GM19351 (cell line): Measurements from ENCODE around the gene RND3.
A peak's percentile ranks its signal among the peaks of the same experiment; 100 is the strongest.

Experiments used
- ATAC-seq: cut with Tn5 transposase; IDR thresholded peaks from one replicate; pipeline ENCODE4 v1.9.1; 2021; ENCODE audit warnings: mild to moderate bottlenecking, moderate library complexity; ENCODE audit not compliant: unreplicated experiment

RND3 gene

DNA sequence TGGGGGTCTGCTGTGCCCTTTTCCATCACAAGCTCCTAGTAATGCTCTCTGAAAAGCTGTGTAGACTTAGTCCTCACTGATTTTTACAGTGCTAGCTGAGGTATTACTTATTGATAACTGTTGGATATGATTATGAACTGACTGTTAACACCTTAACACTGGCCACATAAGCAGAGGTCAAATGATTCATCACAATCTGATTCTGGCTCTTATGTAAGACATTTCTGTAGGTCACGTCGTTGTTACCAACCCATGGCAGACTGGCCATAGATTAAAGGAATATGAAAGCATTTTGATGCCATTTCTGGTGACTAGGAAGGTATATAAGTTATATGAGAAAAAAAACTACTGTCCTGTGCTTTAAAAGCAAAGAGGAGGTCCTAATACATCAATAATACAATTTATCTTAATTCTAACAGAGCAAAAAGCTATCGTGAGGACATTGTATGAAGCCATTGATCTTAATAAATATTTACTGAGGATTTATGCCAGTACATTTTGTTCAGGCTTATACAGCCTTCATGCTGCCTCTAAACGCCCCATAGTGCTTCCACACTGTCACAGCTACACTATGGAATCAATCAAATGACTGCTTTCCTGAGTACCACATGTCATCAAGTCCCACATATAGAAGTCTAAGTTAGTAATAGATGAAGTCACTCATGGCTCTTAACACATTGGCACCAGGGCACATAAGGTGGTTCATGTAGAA is 6.9 kb upstream of the RND3 start:
- no peak for ATAC-seq

DNA sequence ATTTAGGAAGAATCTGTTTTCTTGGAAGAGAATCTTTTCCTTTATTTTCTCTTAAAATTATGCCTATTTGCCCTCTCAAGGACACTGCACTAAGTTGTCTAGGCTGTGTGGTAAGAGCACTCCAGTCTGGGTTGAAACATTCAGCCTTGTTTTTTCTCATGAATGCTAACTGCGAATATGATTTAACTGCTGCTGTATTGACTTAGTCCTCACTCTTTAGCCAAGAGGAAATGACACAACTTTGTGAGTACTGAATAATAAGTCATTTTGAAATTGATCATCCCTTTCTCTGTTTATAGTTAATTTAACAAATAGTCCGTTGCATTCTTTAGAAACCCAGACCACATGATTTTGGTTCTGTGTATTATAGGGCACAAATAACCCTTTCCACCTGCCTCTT is 4.5 kb upstream of the RND3 start:
- no peak for ATAC-seq

DNA sequence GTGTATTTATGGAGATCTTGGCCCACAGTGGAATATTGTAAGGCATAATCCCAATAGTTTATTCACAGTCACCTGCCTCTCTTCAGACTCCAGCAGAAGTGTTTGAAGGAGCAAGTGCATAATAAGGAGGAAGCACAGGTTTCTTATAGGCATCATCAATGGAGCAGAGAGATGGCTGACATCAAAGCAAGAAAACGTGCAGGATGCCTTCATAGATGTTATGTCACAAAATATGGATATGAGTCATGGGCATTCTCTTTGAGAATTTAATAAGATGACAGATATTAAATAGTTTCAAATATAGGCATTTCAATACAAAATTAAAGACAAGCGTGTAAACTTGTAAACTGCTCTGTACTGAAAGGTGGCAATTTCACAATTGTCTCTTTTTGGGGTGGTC is 4.0 kb upstream of the RND3 start:
- ATAC-seq: no peak

DNA sequence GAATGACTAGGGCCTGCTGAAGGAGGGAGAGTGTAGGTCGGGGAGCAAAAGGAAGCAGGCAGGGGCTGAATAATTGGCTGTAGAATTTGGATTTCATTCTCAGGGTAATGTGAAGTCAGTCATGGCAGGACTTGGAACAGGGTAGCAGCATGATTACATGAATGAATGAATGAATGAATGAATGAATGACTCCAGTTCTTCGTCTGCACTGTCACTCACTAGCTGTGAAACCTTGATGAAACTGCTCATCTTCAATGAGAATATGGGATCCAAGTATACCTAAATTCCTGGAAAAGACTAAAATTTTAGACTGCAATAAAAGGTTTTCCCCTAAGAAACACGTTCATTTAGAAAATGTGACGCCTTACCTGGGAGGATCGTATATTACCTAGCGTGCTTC is 3.0 kb upstream of the RND3 start:
- ATAC-seq: no peak

DNA sequence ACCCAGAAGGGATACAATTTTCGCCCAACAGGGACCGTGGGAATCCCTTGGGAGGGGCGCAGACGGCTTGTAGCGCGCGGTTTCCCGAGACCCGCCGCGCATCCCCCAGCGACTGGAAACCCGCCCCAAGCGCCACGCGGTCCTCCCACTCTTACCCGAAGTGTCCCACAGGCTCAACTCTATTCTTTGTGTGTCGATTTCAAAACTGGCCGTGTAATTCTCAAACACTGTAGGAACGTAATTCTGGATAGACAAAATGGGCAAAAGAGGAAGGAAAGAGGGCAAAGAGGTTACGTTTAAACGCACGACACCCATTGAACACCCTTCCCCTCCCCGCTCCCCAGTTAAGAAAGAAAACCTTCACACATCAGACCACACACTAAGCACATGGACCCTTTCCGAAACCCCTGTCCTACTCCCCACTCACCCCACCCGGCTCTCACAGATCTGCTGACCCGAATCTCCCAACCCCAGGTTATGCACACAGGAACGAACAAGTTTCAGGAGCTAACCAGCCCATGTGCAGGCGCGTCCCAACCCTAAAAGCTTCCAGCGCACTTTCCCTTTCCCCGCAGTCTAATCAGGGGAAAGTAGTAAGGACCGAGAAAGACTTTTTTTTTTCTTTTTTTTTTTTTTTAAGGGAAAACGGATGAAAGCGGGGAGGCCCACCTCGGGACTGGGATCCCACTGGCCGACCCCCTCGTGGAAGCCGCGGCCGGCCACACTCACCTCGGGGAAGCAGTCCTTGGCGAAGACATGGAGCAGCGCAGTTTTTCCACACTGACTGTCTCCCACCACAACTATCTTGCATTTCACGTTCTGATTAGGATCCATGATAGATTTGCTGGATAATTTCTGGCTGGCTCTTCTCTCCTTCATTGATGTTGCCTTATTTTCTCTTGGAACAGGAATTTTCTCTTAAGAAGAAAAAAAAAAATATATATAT is 655 bp downstream of the RND3 start:
- ATAC-seq: no peak

DNA sequence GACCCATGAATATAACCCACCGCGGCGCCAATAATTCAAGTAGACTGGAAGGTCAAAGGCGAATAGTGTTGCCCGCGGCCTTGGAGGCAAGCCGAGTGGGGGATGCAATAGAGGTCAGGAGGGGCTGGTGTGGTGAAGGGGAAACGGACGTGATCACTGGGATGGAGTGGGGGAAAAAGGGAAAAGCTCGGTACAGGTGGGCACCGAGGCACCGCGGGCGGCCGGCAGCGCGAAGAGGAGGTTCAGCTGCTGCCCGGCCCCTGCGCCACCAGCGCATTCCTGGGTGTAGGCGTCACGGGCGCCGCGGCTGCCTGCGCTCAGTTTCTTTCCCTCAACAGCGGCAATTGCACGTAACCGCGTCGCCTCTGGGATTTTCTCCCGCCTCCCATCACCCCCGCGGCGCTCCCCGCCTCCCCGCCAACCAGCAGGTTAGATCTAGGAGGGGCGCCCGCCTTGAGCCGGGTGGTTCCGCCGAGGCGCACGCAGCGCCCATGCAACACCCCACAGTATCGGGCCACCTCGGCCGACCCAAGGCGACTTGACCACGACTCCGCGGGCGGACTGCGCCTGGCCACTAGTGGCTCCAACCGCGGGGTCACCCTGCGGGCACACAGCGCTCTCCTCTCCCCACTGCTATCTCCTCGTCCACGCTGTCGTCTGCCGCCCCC is 1.5 kb downstream of the RND3 start:
- ATAC-seq: no peak

DNA sequence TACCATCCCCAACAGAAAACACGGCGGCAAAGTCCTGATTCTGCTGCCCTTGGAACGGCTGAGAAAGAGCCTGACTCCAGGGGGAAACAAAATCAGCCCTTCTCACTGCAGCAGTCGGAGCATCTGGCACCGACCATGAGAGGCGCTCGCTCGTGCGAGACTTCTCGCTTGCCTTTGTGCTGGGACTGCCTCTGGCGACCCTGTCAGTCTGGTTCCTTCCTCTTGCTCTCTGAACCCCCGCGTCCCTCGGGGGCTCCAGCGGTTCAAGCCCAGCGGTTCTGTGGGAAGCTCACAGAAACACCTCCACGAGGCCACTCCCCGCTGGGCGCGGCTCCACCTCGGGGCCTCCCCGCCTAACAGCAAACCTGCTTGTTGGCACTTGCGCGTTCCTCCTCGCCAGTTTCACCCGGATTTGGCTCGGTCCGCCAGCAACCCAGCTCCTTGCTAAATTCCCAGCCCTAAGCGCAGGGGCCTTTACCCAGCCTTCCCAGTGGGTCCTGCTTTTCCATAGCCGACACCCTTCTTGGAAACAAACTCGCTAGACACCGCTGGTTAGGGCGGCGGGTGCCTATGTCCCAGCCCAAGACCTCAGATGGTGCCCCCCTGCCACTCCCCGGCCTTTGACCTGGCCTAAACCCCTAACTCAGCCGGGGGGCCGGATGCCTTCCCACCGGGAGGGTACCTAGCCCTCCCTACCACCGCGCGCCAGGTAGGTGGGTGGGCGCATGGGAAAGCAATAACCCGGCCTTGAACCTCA is 2.2 kb downstream of the RND3 start:
- ATAC-seq: peak; percentile 31

DNA sequence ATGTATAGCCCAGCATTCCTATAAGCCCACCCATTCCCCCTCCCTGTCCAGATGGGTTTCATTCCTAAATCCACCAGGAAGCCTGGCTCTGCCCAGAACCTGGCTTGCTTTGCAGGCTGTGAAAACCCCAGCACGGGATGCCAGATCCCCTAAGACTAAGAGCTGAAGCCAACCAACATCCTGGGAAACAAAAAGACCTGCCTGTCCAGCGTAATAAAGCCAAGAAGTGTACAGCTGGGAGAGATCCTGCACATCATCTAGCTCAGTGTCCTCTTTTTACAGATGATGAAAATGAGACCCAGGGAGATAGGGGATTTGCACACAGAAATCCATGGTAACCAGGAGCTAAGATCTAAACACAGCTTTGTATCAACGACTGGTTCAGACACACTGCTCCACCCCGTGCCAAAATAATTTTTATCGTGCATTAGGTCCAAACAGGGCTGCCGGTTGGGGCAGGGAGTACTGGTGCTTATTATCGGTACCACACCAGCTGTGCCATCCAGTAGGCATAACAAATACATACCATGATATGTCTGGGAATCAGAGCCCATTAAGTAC is 2.9 kb downstream of the RND3 start:
- ATAC-seq: no peak

DNA sequence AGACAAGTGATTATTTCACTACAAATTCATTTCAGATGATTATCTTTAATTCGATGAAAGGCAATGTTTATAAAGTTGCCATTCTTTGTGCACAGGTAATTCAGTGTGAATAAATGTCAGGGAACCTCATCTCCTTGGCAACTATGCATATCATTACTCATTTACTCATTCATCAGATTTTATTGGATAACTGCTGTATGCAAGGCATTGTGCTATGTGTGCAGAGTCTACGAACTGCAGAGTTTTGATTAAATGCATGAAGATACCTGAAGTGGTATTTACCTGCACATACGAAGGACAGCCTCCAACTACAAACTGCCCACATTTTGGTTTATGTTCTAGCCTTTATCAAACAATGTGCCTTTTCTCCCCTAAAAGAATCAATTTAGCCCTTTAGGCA is 3.5 kb downstream of the RND3 start:
- no peak for ATAC-seq

DNA sequence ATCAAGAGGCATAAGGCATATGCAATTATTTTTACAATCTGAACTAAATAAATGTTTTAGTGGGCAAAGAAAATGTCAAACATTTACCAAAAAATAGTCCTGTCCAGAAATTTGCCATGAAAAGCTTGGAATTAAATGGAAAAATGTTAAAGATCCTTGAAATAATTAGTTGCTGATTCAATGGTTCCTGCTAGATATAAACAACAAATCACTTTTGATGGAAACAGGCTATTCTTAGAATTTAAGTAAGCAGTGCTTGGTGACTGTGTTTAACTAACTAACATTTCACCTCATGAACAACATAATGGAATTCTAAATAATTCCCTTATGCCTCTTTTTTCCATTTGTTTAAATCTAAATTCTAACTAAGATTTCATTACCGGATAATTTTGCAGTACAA is 3.9 kb downstream of the RND3 start:
- ATAC-seq: no peak

DNA sequence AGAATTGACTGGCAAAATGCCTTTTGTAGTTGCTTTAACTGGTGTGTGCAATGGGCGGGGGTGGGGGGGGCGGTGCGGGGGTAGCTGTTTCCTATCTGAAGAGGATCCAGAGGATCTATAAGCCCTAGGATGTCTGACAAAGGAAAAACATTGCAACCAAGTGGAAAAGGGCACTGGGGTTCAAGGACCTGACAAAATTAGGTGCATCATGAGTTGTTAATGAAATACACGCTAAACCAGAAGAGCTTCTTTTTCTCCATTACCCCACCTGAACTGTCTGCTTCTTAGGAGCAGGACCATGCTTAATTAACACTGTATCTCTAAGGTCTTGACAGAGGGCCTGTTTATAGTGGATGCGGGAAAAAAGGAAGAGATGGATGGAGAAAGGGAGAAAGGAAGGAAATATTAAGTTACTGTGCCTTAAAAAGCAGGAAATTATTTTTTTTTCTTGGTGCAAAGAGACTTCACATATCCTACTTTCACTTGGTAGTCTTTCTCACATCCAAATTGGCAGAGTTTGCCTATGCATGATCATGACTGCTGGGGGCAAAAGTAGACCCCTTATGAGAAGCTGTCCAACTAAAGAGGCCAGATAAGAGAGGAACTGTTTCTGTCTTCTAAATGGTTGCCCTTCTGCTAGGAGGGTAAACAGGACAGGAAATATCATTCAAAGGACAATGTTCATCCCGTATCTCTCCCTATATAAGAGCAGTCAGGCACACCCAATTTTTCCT is 4.6 kb downstream of the RND3 start:
- ATAC-seq: no peak

DNA sequence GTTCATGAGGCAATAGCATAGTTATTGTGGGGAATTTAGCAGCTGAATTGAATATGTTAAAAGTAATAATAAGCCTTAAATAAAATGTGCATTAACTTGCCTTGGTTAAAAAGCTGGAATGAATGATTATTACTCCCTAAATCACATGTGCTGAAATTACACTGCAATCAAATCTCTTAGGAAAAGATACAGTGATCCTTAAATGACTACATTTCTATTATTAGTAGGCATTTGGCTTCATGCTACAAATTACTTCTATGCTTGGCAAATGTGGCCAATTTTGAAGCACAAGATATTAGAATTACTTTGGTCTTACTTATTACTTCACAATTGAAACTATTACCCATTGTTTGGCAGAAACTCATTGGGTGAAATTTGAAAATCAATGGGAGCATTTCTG is 5.4 kb downstream of the RND3 start:
- ATAC-seq: no peak

DNA sequence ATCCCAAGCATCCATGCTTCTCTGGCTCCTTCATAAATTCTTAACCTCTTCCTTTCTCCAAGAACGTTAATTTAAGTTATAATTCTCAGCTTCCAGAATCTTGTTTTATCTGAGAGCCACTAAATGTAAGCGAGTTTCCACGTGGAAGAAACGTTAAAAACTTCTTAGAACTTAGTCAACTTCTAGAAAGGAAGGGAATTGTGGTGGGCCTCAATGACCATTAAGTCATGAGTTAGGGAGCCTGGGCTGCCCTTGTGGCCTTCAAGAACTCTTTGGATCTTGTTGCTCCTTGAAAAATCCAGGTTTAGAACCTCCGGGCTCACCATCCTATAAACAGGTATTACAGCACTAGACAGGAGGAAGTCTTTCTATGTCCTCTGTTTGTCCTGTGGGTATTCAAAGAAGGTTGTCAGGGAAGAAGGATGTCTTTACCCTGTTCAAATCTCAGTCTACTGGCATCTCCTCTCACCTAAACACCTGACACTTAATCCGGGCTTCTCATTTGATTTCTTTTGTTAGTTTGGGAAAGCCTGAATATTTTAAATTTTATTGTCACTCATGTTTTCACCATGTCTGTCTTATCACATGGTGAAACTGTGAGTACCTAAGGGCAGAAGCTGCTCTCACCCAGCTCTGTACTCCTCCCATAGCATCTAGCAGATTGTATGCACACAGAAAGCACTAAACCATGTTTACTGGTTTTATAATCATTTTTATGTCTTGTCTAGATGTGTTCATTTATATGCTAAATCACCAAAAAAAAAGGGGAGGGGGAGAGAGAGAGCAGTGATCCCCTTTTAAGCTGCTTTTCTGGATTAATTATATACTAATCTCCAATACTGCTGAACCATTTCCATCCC is 6.3 kb downstream of the RND3 start:
- ATAC-seq: no peak

DNA sequence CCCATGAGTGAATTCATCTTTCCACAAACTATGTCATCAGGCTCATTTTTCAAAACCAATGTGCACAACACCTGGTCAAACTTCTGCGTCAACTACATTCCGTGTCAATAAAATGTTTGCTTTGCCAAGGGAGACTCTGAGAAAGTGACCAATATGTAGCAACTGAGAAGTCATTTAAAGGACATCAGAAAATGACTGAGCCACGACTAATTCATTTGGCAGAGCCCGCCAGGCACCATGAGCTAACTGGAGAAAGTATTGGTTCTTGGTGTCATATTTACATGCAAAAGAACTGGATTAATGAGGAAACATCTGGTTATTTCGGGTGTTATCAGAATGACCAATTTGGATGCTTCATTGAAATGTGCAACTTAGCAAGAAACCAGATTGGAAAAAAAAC is 7.2 kb downstream of the RND3 start:
- ATAC-seq: no peak

DNA sequence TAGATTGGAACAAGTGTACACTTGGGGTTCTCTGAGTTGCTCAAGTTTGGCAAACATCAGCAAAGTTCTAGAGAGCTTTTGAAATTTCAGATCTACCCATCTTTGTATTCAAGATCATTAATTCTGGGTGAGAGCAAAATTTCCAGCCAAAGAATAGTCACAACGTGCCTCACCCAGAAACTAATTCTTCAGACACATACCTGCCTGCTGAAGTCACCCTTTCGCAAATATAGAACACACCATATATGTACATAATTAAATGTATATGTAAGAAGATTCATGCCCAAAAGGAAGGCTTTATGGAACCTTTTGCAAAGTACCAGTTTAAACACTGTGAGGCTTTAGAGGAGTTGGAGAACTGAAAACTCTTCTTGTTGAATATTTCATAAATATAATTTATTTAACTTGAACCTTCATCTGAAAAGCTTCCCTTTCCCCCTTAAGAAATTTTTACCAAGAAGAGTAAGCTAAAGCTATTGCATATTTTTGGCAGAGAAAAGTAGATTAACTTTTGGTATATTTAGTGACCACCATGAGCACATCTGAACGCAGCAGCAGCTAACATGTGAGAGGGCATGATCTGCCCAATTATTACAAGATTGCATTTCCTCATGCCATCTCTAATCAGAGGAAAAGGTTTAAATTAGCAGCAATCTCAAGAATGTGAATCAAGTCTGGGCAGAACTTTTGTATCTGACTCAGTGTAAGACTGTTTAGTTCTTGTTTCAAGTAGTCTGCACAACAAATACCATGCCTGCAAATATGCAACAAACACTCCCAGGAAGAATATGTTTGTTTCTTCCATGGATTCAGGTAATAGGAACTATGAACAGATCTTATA is 8.2 kb downstream of the RND3 start:
- no peak for ATAC-seq

DNA sequence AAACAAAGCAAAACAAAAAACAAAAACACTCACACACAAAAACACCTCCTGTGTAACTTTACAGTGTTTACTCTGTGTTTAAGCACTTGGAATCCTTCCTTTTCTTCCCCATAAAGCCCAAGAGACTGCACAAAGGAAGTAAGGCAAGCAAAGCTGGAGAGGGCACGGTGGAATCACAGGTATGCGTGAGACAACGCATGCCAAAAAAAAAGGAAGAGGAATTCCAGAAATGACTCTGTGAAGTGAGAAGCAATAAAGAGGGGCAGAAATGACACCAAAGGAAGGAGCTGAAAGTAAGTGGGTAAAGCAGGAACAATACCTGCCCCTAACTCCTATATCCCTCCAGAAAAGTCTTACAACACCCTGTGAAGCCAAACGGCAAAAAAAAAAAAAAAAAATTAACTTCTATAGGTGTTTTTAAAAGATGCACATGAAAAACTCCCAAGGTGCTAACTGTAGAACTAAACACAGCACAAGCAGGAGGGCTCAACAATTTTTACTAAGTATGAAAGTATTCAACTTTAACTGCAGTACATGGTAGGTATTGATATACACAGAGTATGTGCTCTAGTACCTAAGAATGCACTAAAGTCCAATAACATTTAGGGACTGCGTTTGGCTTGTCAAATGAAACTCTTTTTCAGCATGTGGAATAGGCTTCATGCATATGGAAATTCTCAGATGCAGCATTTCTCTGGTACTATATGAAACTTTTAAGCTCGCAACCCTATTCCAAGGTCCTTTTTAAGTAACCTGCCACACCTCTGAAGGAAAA is 9.1 kb downstream of the RND3 start:
- ATAC-seq: no peak

DNA sequence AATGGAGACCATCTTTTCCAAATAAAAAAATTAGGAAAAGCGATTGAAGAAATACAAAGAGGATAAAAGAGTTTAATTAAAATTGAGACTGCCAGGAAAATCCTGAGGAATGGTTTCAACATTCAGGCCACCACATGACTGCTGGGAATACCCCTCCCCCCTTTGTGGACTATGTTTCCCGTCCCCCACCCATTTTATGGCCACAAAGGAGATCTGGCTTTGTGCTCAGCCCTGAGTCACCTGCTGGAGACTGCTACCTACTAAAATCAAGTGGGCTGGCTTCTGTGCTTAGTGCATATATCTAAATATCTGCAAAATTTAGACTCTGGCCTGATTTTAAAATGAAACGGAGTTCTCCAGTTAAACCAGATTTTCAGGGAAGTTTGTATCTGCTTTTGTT is 10.1 kb downstream of the RND3 start:
- no peak for ATAC-seq
